Cardiac muscle cell (in vitro differentiated cells and primary cell): ENCODE data around the gene HTR3A. TPM values are rescaled to one million over a fixed set of nuclear protein-coding genes. Genes with fewer than 3 reads are reported as not detected.

Experiments used
- DNase-seq, 2 donors: peaks; one replicate each; pipeline versions ENCODE4 v3.0.0 to v3.0.0-alpha.2; 2010 to 2017; ENCODE audit warnings: low read depth in 1 of 2, low spot score in 1 of 2
- H3K27ac ChIP-seq: fragments of 200-600 bp; sonication (generic); 2 replicates; pipeline ENCODE4 v1.5.1; 2016
- H3K27me3 ChIP-seq: fragments of 200-600 bp; sonication (generic); 2 replicates; pipeline ENCODE4 v1.6.0; 2016; ENCODE audit warnings: control low read depth
- H3K36me3 ChIP-seq: fragments of 200-600 bp; sonication (generic); 2 replicates; pipeline ENCODE4 v1.5.1; 2016; ENCODE audit warnings: control low read depth
- H3K4me1 ChIP-seq: fragments of 200-600 bp; sonication (generic); 2 replicates; pipeline ENCODE4 v1.8.1; 2017; ENCODE audit warnings: low read depth, mild to moderate bottlenecking, mixed run types
- H3K4me3 ChIP-seq: fragments of 200-600 bp; sonication (generic); 2 replicates; pipeline ENCODE4 v1.5.1; 2016; ENCODE audit warnings: mild to moderate bottlenecking
- H3K9me3 ChIP-seq: fragments of 200-600 bp; sonication (generic); 2 replicates; pipeline ENCODE4 v1.5.1; 2017; ENCODE audit warnings: low read depth, mild to moderate bottlenecking, control low read depth
- polyA plus RNA-seq: library from polyadenylated mRNA; unstranded; fragments of >200 nt; fragmentation: Nextera tagmentation; extraction: Ambion mirVana; gene quantifications from 2 replicates; pipeline ENCODE4 v1.2.1, GENCODE V29; 2016
- total RNA-seq: library from RNA; depleted of rRNA; stranded (reverse); fragments of >200 nt; gene quantifications from 2 replicates; pipeline ENCODE4 v1.2.3, GENCODE V29; 2016
- TF ChIP-seq, protein P1 (sequence below): IDR thresholded peaks from 2 replicates; pipeline ENCODE4 v1.5.1; 2012; ENCODE audit warnings: low read depth, mild to moderate bottlenecking, low read length

The HTR3A gene
- total and polyA plus RNA-seq, 2 experiments from 2014 or later: 0.24 TPM; not detected in 1

DNA sequence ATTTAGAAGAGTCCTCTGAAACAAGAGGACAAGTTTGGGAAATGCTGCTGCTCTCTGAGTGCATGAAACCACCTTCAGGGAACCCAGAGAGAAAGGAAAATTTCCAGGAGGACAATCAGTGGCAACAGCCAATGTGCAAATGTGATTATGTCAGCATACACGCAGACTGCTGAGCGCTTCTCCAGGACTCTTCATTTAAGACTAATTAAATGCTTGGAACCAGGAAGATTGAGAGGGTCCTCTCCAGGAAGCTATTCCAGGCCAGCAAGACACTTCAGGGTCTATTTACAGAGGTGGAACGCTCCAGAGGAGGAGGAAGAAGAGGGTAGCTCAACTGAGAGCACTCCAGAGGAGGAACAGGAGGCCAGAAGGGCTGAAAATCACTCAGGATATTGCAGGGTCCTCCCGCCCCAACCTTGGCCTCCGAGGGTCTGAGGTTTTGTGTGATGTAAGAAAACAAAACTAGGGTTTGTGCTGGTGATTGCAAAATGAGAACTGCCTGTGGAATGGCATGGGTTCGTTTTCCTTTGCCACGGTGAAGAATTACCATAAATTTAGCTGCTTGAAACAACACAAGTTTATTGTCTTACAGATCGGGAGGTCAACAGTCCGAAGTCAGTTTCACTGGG, 14.1 kb upstream of the HTR3A start:
- H3K9me3 ChIP-seq: no peaks in the 10 kb centered on the region
- no peaks in the 10 kb centered on the region for H3K36me3 ChIP-seq
- no peak overlapping the region for H3K27ac ChIP-seq
- H3K4me3 ChIP-seq: no peak overlapping the region
- no peak for DNase-seq
- no peaks in the 10 kb centered on the region for H3K4me1 ChIP-seq
- no peaks in the 10 kb centered on the region for H3K27me3 ChIP-seq
- TF ChIP-seq, protein P1, sequence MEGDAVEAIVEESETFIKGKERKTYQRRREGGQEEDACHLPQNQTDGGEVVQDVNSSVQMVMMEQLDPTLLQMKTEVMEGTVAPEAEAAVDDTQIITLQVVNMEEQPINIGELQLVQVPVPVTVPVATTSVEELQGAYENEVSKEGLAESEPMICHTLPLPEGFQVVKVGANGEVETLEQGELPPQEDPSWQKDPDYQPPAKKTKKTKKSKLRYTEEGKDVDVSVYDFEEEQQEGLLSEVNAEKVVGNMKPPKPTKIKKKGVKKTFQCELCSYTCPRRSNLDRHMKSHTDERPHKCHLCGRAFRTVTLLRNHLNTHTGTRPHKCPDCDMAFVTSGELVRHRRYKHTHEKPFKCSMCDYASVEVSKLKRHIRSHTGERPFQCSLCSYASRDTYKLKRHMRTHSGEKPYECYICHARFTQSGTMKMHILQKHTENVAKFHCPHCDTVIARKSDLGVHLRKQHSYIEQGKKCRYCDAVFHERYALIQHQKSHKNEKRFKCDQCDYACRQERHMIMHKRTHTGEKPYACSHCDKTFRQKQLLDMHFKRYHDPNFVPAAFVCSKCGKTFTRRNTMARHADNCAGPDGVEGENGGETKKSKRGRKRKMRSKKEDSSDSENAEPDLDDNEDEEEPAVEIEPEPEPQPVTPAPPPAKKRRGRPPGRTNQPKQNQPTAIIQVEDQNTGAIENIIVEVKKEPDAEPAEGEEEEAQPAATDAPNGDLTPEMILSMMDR: no peak

DNA sequence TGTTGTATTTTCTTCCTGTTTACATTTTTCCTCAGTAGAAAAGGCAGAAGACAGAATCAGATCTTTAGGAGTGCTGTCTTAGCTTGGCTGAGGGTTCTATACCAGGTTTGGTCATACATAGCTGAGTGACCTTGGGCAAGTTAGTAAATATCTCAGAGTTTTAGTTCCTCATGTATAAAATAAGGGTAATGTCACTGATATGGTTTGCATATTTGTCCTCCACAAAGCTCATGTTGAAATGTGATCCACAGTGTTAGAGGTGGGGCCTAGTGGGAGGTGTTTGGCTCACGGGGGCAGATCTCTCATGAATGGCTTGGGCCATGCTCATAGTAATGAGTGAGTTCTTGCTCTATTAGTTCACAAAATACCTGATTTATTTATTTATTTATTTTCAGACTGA, 7.5 kb upstream of the HTR3A start:
- TF ChIP-seq, protein P1: no peak
- no peaks in the 10 kb centered on the region for H3K4me1 ChIP-seq
- no peaks in the 10 kb centered on the region for H3K9me3 ChIP-seq
- H3K4me3 ChIP-seq: no peak overlapping the region
- H3K36me3 ChIP-seq: no peaks in the 10 kb centered on the region
- no peaks in the 10 kb centered on the region for H3K27me3 ChIP-seq
- no peak for DNase-seq
- no peak overlapping the region for H3K27ac ChIP-seq

DNA sequence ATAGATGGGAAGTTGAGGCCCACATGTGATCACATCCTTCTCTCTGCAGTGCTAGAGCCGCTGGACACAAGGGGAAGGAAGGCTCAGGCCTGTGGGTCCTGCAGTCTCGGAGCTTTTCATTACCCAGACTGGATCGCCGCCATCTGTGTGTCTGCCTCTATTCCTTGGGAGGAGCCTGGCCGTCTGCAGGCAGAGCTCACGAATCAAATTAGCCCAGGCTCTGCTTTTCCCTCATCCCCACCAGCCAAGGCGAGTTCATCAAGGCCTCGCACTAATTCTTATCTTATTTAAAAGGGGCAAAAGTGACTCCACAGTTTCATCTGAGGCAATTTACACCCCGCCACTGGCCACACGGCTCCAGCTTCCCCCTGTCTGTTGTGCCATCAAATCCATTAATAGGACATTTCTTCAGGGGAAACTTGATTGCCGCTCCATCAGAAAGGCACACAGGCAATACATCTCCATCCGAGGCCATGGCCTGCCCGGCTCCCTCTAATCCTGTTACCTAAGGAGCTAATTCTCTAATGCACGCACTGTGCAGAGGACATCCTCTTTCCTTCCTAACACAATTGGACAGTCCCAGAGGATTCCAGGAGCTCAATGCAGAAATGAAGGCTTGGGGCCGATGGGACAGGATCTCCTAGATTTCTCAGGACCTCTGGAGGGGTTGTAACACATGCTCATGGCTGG, 3.3 kb upstream of the HTR3A start:
- TF ChIP-seq, protein P1: no peak
- Histone ChIP-seq H3K27me3 (no peaks in the 10 kb centered on the region), H3K4me1 (peaks cover 5% of the 10 kb centered on the region), H3K9me3 (no peaks in the 10 kb centered on the region), H3K4me3 (no peak overlapping the region), H3K36me3 (no peaks in the 10 kb centered on the region), H3K27ac (no peak overlapping the region)
- DNase-seq: no peak

DNA sequence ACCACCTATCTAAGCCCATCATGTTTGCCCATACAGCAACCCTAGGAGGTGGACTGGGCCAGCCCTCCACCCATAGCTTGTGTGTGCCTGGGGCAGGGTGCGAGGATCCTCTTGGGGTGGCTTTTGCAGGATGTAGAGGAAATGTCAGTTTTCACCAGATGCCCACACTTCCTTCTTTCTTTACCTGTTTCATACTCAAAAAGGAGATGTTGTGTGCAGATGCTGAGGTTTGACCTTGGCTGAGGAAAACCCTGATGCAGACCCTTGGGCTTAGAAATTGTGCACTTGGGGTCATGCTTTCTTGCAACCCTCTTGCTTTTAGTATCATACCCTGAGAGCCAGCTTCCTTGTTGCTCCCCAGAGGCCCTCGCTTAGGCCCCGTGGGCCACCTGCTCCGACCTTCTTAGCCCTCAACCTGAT, 2.2 kb downstream of the HTR3A start:
- H3K27ac ChIP-seq: no peak overlapping the region
- H3K4me1 ChIP-seq: peaks cover 5% of the 10 kb centered on the region
- no peaks in the 10 kb centered on the region for H3K36me3 ChIP-seq
- DNase-seq: no peak
- H3K4me3 ChIP-seq: no peak overlapping the region
- TF ChIP-seq, protein P1: no peak
- H3K27me3 ChIP-seq: no peaks in the 10 kb centered on the region
- H3K9me3 ChIP-seq: no peaks in the 10 kb centered on the region

DNA sequence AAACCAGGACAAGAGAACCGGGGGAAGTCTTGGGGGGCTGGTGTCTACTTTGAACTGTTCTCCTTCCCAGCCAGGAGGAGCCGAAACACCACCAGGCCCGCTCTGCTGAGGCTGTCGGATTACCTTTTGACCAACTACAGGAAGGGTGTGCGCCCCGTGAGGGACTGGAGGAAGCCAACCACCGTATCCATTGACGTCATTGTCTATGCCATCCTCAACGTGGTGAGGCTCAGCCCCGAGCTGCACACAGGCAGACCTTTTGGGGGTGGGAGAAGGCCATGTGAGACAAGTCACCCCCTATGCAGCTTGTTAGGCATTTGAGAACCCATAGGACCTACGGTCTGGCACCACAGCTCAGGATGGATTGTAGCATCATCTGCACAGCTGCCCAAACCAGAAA, 2.8 kb downstream of the HTR3A start:
- no peaks in the 10 kb centered on the region for H3K9me3 ChIP-seq
- no peak overlapping the region for H3K4me3 ChIP-seq
- peaks cover 5% of the 10 kb centered on the region for H3K4me1 ChIP-seq
- TF ChIP-seq, protein P1: no peak
- H3K27me3 ChIP-seq: no peaks in the 10 kb centered on the region
- no peak for DNase-seq
- H3K27ac ChIP-seq: no peak overlapping the region
- H3K36me3 ChIP-seq: no peaks in the 10 kb centered on the region
